Stimulated activated CD4-positive, alpha-beta T cell treated with anti-CD3 and anti-CD28 coated beads, Interleukin-1b, Interleukin-23, amount 100 ng/mL, for 1 hour (primary cell): ENCODE measurements around the gene VIPR2.
"Not testable (repeated sequence)": the region's sequence is repeated elsewhere in the genome, so short reads cannot be mapped to it uniquely, and the experiment has no call there.

Experiments
- DNase-seq, 2 donors: peaks; one replicate each; pipeline ENCODE4 v3.0.0-alpha.2; 2020; ENCODE audit warnings: low read depth in 2 of 2

Gene VIPR2, protein sequence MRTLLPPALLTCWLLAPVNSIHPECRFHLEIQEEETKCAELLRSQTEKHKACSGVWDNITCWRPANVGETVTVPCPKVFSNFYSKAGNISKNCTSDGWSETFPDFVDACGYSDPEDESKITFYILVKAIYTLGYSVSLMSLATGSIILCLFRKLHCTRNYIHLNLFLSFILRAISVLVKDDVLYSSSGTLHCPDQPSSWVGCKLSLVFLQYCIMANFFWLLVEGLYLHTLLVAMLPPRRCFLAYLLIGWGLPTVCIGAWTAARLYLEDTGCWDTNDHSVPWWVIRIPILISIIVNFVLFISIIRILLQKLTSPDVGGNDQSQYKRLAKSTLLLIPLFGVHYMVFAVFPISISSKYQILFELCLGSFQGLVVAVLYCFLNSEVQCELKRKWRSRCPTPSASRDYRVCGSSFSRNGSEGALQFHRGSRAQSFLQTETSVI

DNA sequence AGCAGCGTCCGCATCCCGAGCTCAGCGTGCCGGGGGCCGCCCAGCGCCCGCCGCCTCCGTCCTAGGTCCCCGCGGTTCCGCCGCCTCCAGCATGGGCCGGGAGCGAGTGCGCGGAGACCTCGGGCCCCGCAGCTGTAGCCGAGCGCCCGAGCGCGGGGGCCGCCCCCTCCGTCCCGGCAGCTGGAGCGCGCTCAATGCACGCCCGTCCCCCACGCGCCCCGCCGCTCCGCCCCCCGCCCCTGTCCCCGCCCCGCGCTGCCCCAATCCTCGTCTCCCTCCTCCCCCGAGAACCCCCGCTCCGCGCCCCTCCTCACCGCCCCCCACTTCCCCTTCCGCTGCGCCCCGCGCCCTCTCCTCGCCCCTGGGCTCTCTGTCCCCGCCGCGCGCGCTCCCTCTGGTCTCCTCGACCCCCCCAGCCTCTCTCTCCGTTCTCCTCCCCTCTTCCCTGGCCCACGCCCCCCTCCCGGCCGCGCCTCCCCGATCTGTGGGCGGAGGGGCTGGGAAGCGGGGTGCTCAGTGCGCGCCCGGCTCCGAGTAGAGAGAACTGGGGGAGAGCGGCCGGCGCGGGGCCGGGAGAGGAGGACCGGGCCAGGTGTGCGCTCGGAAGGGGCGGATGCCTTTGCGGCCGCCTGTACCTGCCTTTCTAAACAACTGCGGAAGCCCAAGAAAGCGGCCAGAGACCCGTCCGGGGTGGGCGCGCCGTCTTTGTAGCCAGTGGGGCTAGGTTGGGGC, at the start of gene VIPR2:
Gene VIPR2 (minus strand): TSS at position 110 of the 732 bp plus-strand sequence. CDS start 96 bp downstream, at position 14.
- no peak for DNase-seq

DNA sequence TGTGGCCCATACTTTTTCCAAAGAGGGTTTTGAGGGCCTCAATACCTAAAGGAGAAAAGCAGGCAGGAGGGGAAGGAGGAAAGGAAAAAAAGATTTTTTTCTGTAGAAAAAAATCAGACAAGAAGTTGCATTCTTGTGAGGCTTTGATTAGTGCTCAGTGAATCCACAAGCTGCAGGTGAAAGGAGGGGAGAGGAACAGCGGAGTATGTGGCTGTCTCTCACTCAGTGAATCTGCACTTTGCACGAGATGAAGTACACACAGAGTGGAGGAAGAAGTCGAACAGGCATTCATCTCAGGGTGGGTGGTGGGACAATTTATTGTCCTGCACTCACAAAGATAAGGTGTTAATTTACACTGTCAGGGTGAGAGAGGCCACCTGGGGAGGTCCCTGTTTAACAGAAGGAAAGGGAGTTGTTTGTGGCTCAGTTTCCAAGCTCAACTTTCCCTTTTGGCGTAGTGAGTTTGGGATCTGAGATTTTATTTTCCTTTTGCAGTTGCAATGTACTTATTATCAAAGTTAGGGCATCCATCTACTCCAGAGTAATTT, 49.0 kb upstream of the VIPR2 start:
- DNase-seq = no peak

DNA sequence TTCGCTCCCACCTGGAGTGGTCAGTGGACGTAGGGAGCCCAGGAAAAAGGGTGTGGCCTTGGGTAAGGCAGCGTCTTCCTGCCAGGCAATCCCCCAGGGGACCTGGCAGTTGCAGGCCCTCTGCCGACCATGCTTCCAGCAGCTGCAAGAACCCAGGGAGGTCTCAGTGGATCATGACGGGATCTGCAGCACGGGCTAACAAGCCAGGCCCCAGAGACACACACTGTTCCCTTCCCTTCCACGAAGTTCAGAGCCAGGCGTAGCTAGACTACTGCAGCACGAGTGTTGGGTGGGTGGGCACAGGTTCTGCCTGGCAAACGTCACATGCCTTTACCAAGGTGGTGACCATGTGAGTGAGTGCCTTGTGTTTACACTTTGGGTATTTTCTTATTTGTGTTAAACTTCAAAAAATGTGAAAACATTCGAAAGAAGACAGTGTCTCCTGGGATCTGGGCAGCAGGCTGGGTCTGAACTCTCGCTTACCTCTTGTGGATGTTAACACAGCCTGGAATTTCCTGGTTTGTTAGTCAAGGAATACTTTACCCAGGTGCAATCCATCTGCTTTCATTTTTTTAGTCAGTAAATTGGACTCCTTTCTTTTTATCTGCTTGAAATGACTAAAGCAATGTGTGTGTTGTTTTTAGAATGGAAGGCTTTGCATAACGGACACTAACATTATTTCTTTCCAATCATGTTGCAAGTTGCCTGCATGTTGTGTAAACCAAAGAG, 48.2 kb upstream of the VIPR2 start:
- DNase-seq = no peak

DNA sequence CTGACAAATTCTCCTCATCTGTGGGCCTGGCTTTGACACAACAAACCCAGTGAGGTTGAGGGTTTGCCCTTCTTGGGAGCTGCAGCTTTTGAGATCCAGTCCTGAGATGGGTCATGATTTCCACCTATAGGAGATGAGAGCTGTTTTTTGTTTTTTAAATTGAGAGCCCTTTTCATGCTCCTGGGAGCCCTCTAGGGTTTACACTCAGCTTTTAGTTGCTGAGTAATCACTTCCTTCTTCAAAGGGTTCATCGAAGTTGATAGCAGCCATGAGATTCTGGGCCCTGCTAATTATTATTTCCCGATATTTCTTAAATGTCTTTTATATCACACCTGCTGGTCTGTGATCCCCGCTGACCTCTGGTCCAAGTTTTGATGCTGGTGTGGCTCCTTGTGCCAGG, 47.3 kb upstream of the VIPR2 start:
- DNase-seq = no peak

DNA sequence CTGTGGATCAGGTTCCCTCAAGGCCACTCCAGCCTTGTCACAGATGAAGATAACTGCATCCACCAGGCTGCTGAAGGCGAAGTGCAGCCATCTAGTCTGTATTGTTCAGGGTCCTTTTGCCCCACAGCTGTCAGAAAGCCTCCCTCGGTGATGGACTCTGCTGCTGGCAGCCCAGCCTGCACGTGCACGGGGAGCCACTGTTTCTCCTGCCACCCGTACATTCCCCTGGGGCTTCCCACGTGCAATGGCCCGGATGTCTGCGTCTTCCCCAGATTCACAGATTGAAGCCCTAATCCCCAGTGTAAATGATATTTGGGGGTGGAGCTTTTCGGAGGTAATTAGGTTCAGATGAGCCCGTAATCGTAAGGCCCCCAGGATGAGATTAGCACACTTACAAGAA, 46.6 kb upstream of the VIPR2 start:
- DNase-seq = no peak

DNA sequence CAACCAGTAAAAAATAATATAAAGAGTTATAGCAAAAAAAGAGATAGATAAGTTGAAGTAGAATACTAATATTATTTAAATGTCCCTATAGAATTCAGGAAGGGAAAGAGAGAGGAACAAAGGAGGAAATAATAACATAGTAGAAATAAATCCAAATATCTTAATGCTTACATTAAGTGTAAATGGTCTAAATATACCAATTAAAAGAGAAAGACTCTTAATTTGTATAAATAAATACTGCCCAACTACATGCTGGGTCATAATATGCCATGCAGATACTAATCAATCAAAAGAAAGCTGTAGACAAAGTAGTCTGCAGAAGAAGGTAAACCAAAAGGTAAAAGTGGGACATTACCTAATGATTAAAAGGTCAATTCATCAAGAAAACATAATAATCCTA, 43.3 kb upstream of the VIPR2 start:
- no peak for DNase-seq

DNA sequence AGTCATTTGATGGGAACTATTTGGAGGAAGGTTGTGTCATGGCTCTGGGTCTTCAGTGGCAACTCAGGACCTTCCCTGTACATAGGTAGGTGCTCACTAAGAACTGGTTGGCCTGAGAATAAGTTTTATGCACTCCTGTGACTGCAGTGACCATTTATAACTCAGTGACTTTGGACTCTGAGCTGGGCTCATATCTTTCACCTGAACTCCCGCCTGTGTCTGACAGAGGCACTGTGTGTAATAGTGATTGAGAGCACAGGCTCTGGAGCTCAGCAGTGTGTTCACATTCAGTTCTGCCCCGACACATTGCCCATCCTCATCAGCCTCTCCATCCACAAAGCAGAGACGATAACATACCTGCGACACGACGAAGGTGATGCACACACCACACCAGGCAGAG, 34.6 kb upstream of the VIPR2 start:
- no peak for DNase-seq

DNA sequence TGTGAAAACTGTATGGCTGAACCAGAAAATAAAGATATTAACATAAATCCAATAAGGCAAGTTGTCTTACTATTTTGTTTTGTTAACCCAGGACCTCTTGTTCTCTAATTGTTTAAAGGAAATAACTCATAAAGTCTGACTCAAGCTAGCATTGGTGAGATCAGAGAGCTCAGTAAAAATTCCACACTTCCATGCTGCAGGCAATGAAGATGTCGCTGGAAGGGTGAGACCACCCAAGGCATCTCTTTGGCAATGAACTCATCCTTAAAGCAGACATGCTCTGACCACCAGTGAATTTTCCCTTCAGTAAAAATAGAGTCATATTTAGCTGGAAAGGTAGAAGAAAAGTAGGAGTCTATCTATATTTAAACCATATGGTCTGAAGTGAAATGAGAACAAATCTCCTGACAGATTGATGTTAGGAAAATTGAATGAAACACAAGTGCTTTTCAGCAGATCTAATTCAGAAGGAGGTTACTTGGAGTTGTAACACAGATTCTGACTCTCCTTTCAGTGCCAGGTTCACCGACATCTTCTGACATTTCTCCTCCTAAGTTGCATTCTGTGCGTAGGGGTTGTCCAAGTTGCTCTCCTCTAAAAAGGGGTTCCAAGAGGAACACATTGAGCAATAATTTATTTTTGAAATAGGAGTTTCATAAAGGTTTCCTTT, 32.8 kb upstream of the VIPR2 start:
- DNase-seq = no peak

DNA sequence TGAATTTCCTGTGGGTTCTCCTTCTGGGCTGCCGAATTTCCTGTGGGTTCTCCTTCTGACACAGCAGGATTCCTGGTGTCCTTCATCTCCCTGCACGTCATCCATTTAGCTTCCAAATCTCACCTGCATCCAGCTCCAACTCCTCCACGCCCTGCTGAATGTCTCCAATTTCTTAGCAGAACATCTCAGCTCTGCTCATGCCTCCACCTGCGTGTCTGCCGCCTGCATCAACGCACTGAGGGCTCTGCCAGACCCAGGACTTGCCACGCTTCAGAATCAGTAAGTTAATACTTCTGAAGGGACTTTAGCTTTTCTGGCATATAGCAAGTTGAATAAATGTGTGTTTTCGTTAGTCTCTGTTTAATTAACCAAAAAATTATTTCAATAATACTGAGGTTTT, 31.1 kb upstream of the VIPR2 start:
- DNase-seq = no peak

DNA sequence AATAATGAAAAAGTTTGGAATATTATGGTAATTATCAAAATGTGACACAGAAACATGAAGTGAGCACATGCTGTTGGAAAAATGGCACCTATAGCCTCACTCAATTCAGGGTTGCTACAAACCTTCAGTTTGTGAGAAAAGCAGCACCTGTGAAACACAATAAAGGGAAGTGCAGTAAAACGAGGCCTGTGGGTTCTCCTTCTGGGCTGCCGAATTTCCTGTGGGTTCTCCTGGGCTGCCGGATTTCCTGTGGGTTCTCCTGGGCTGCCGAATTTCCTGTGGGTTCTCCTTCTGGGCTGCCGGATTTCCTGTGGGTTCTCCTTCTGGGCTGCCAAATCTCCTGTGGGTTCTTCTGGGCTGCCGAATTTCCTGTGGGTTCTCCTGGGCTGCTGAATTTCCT, 30.4 kb upstream of the VIPR2 start:
- not testable (repeated sequence) for DNase-seq

DNA sequence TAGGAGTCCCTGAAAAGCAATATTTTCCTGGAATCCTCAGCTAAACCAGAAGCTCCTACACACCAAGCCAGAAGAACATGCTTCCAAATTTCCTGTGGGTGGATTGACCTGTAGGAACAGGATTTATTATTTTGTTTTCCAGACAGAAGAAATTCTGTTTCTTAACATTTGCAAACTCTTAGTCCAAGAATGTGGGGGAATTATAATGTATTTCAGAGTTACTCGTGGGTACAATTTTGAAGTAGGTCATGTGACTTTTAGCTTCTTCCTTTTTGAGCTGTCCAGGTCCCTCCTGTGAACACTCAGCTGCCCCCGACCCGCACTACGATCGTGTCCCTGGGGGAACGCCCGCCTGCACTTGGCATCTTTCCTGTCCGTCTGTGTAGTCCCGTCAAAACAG, 27.7 kb upstream of the VIPR2 start:
- no peak for DNase-seq

DNA sequence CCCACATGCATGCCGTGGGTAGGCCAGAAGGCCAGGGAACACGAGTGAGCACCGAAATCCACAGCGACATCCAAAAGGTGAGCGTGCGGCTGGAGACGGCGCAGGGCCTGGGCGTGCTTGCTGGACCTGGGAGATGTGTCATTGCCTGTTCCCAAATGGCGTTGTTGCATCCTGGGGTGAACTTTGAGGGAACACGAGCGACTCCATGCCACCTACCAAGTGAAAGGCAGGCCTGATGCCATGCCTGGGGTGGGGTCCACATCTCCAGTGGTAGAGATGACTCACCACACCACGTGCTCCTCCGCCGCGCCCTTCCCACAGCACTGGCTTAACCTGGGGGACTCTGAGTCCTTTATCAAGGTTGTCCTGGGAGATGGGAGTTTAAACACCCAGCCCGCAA, 24.7 kb upstream of the VIPR2 start:
- no peak for DNase-seq

DNA sequence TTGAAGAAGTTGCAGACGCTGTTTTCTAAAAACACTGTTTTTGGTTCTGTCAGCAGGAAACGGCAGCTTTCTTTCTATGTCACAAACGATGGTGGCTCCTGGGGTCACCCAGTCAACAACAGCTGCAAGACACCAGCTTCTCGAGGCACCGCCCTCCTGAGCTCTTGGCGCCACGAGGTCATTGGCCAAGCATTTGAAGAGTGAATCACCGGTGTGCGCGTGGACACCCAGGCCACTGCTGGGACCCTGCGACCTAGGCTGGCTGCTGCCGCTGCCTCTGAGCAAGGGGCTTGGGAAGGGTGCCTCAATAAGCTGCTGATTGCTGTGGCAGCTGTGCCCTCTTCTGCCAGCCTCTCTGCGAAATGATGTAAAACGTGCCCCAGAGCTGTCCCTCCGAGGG, 22.5 kb upstream of the VIPR2 start:
- DNase-seq = no peak

DNA sequence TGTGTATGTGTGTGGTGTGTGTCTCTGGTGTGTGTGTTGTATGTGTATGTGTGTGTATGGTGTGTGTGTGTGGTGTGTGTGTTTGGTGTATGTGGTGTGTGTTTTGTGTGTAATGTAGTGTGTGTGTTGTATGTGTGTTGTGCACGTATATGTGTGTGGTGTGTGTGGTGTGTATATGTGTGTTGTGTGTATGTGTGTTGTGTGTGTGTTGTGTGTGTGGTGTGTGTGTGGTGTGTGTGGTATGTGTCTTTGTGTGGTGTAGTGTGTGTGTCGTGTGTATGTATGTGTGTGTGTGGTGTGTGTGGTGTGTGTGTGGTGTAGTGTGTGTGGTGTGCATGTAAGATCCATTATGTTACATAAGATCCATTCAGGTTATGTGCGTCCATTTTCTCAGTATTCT, 21.9 kb upstream of the VIPR2 start:
- no peak for DNase-seq

DNA sequence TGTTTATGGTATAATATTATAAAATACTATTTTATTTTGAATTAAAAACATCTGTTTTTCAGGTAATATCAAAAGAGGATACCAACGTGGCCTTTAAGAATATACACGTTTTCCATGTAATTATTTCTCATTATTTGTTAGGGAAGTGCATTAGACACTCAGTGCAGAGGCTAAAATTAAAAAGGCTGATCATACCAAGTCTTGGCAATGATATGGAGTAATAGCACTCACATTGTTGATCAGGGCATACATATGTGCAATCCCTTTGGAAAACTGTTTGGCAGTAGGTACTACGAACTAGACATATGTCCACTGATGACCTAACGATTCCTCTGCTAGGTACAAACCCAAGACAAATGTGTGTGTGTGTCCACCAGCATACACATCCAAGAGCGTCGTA, 20.7 kb upstream of the VIPR2 start:
- no peak for DNase-seq

DNA sequence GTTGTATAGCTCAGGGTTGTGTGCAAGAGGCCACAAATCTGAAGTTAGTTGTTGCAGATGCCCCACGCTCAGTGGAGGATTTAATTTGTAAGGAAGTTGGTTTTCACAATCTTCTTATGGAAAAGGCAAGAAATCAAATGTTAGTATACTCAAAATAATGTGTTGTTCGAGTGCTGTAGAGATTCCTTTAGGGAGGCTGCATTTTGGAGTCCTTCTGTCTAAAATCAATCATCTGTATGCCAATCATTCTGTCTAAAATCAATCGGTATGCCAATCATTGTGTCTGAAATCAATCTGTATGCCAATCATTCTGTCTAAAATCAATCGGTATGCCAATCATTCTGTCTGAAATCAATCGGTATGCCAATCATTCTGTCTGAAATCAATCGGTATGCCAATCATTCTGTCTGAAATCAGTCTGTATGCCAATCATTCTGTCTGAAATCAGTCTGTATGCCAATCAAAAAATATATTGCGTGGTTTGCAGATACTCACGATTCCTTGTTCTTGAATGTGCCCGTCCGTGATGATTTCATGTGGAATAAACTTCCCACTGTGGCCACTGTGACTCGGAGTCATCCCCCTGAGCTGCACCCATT, 19.1 kb upstream of the VIPR2 start:
- not testable (repeated sequence) for DNase-seq

DNA sequence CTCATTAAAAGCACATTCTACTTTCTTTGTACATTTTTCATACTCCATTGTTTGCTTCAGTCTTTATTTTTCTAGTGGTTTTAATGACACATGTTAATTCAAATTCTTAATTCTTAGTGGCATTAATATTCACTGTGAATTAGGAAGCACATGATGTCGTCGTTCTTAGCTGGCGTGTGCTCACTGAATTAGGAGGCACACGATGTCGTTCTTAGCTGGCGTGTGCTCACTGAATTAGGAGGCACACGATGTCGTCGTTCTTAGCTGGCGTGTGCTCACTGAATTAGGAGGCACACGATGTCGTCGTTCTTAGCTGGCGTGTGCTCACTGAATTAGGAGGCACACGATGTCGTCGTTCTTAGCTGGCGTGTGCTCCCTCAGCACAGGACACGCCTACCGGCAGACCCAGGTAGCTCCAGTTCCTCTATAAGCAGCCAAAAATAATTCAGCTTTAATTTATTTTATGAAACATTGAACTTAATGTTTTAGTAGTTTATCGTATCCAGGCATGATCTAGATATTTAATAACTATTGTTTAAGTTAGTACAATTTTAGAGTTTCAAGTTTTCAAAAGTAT, 17.5 kb upstream of the VIPR2 start:
- DNase-seq = not testable (repeated sequence)

DNA sequence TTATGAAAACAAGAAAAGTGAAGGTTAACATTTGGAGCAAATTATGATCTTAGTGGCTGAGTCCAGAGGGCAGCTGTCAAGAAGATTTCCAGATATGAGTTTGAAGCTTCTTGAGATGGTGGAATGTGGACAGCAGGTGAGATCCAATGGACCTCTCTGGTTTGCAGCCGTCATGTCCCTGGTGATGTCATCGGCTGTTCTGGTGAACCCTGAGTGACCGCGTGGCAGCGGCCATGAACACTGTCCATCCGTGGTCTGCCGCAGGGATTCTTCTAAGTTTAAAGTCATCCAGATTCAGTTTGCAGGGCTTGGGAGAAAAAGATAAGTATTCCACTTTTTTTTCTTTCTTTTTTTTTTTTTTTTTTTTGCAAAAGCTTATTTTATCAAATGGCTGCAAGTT, 15.8 kb upstream of the VIPR2 start:
- DNase-seq = no peak

DNA sequence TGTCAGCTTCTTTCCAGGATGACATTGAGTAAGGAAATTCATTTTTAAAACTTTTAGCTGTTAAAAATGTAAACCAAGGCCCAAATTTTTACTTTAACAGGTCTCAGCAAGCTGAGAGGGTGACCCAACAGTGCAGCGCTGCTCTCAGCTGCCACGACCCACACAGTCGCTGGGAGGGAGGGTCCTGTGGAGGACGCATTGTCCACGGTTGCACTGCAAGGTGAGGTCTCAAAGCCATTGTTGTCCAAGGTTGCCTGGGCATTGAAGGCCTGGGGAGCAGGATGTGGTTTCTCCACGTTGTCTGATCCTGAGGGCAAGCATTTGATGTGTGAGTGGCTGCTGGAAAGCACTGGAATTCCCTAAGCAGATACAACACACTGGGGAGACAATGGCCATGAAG, 15.1 kb upstream of the VIPR2 start:
- no peak for DNase-seq

DNA sequence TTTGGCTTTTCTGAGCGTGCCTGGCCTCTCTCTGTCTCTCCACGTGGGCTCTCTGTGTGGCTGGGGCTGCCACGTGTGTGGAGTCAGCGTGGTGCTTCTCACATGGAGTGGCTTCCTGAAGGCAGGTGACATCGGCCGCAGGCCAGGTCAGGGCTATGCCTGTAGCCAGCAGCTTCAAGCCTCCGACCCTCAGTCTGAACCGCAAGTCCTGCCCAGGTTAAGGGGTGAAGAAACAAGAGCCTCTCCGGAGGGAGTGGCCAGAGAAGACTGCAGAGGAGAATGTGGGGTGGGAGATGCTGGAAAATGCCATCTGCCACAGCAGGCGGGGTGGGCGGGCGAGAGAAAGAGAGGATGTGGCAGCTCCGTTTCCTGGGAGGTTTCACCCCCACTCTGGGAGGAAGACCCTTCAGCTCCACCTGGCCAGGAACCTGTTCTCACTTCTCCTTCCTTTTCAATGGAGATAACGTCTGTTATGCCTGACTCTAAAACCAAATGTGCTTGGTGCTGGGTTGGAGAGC, 14.3 kb upstream of the VIPR2 start:
- no peak for DNase-seq
